Measurements from ENCODE around the gene ZNF575.

Gene ZNF575, protein sequence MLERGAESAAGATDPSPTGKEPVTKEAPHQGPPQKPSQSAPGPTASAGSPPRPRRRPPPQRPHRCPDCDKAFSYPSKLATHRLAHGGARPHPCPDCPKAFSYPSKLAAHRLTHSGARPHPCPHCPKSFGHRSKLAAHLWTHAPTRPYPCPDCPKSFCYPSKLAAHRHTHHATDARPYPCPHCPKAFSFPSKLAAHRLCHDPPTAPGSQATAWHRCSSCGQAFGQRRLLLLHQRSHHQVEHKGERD

DNA sequence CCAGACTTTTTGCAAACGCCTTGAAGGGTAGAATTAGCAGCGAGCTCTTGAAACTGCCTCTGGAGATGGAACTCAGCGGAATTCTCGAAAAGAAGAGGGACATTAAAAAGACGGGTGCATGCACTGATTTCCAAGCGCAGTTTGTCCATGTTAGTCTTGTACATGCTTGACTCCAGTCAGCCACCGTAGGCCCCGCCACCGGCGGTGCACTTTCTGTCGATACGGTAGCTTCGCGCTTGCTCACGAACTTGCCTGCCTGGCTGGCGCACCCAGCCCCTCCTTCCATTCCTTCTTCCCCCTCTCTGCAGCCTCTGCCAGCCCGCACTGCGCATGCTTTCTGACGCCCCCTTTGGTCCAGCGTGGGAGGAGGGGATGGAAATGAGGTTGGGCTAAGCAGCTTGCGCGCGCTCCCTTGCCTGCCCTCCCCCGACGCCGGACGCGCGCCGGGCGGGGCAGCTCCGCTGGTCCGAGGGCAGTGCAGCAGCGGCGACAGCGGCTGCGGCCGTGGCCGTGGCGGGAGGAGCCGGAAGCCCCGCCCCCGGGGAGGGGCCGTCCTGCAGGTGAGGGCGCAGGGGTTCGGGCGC lies at the start of gene ZNF575:
Gene ZNF575, plus strand, starts transcription at position 227 of the 584 bp plus-strand sequence. CDS start 1,235 bp downstream, outside the sequence.
- DNase-seq (ENCODE audit: low spot score): peak; percentile 87

DNA sequence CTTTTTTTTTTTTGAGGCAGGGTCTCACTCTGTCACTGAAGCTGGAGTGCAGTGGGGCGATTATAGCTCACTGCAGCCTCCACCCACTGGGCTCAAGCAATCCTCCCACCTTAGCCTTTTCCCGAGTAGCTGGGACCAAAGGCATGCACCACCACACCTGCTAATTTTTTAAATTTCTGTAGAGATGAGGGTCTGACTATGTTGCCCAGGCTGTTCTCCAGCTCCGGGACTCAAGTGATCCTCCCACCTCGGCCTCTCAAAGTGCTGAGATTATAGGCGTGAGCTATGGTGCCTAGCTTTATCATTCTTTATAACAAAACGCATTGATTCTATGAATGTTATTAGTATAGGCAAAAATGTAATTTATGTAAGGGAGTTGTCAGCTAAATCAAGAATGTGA lies 49.7 kb upstream of the ZNF575 start:
- DNase-seq (ENCODE audit: low spot score): no peak

DNA sequence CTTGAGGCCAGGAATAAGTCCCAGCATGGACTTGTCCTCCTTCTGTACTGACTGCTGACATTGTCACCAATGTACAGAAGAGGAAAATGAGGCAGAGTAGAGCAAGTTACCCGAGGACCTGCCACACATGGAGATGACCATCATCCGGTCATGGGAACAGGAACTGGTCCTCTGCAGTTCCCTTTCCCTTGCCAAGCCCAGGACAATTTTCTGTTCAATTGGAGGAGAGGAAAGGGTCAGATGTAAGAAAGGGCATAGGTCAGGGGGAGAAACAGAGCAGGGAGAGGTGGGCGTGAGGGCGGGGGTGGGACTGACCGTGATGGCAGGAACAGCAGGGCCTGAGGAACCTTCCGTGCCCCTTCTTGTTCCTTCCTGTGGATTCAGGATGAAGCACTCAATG lies 47.0 kb upstream of the ZNF575 start:
- DNase-seq (ENCODE audit: low spot score): no peak

DNA sequence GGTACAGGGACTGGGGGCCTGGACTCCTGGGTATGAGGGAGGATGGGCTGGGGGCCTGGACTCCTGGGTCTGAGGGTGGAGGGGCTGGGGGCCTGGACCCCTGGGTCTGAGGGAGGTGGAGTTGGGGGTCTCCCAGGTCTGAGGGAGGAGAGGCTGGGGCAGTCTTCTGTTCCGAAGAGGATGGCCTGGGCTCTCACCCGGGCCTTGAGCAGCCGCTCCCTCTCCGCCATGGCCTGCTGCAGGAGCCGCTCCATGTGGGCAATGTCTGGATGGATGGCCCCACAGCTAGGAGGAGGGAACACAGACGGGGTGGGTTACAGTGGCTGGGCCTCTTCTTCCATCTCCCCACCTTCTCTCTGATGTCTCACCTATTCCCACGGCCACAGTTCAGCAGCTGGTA lies 46.6 kb upstream of the ZNF575 start:
- no peak for DNase-seq (ENCODE audit: low spot score)

DNA sequence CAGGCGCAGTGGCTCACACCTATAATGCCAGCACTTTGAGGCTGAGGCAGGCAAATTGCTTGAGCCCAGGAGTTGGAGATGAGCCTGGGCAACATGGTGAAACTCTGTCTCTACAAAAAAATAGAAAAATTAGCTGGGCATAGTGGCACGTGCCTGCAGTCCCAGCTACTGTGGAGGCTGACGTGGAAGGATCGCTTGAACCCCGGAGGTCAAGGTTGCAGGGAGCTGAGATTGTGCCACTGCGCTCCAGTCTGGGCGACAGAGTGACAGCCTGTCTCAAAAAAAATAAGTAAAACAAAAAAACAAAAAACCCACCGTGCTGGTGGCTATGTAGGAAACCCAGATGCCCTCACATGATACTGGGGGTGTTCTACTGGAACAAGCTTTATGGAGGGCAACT lies 44.8 kb upstream of the ZNF575 start:
- DNase-seq (ENCODE audit: low spot score): no peak

DNA sequence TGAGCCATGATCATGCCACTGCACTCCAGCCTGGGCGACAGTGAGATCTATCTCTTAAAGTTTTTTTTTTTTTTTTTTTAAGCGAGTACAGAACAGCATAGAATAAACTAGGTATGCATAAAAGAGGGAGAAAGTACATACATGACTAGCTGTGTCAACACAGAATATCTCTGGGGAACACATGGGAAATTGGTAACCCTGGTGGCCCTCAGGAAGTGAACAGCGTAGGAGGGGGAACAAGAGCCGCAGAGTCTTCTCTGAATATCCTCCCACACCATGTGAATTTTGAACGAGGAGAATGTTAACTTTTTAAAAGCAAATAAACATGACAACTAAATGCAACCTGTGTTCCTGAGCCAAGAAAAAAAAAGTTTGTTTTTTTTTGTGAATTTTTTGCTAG lies 43.7 kb upstream of the ZNF575 start:
- no peak for DNase-seq (ENCODE audit: low spot score)

DNA sequence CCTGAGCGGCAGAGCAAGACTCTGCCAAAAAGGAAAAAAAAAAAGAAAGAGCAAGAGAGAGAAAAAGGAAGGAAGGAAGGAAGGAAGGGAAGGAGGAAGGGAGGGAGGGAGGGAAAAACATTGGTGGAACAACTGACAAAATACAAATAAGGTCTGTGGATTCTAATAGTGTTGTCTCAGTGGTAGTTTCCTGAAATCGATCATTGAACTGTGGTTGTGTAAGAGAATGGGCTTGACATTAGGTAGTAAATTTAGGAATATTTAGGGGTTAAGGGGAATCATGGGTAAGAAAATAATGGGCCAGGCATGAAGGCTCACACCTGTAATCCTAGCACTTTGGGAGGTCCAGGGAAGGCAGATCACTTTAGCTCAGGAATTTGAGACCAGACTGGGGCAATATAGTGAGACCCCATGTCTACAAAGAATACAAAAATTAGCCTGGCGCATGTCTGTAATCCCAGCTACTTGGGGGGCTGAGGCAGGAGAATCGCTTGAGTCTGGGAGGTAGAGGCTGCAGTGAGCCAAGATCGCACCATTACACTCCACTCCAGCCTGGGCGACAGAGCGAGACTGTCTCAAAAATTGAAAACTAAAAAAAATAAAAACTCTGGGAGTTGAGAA lies 42.9 kb upstream of the ZNF575 start:
- no peak for DNase-seq (ENCODE audit: low spot score)

DNA sequence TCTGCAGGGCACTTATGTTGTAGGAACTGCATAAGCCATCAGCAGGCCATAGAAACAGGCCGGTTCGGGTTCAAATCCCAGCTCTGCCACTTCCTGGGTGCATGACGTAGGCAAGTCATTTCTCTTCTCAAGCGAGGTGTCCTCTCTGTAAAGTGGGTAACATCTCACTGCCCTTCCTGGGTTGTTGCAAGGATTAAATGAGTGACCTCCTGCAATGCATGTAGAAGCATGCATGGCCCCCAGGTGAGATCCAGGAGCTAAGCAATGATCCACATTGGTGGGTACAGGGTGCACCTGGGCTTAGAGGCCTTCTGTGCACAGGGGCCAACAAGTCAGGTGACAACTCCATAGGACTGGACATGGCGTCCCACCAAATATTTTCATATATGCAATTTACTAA lies 42.2 kb upstream of the ZNF575 start:
- no peak for DNase-seq (ENCODE audit: low spot score)

DNA sequence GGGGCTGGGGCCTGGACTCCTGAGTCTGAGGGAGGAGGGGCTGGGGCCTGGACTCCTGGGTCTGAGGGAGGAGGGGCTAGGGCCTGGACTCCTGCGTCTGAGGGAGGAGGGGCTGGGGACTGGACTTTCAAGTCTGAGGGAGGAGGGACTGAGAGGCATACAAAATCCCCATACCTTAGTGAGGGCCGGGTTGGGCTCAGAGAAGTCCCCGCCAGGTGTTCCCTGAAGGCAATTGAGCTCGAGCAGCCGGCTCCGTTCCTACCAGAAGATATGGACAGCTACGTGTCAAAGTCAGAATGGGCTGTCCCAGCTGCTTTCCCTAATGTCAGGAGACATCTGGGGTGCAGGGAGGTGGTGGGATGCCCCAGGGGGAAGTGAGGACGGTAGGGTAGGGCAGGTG lies 37.9 kb upstream of the ZNF575 start:
- DNase-seq (ENCODE audit: low spot score): no peak

DNA sequence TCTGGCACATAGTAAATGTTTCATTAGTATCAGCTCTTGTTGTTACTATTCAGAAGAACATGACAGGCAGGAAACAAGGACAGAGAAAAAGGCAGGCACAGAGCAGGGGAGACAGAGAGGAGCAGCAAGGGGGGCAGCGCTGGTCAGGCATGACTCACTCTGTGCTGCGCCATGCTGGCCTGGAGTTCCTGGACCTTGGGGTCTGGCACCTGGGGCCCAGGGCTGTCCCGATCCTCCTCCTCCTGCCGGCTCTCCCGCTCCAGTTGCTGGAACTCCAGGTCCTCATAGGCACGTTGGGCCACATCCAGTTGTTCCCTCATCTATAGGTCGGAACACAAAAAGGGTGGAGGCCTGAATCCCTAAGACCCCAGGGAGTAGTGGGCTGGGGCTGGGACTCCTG lies 36.0 kb upstream of the ZNF575 start:
- no peak for DNase-seq (ENCODE audit: low spot score)

DNA sequence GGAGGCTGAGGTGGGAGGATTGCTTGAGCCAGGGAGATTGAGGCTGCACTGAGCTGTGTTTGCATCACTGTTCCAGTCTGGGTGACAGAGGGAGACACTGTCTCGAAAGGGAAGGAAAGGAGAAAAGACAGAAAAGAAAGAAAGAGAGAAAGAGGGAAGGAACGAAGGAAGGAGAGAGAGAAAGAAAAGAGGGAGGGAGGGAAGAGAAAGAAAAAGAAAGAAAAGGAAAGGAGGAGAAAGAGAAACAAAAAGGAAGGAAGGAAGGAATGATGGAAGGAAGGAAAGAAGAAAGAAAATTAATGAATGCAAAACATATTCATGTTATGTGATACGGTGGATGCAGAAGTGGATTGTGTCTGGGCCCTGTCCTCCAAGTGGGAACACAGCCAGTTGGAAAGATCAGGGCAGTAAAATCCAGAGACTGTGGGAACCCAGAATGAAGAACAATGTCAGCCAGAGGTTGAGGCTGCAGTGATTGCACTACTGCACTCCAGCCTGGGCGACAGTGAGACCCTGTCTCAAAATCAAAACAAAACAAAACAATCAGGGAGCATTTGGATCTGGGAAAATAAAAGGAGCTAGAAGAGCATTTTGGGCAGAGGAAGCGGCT lies 34.6 kb upstream of the ZNF575 start:
- DNase-seq (ENCODE audit: low spot score): no peak

DNA sequence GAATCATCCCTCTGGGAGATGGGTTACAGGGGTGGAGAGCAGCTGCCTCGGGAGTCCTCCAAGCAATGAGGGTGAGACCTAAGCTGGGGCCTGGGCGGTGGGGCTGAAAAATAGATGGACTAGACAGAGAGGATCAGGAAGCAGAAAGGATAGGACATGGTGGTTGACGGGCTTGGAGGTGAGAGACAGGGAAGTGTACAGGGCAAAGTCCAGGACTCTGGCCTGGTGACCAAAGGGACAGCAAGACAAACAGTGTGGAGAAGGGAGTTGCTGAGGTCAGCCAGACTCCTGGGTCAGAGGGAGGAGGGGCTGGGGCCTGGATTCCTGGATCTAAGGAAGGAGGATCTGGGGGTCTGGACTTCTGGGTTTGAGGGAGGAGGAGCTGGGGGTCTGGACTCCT lies 33.9 kb upstream of the ZNF575 start:
- DNase-seq (ENCODE audit: low spot score): no peak

DNA sequence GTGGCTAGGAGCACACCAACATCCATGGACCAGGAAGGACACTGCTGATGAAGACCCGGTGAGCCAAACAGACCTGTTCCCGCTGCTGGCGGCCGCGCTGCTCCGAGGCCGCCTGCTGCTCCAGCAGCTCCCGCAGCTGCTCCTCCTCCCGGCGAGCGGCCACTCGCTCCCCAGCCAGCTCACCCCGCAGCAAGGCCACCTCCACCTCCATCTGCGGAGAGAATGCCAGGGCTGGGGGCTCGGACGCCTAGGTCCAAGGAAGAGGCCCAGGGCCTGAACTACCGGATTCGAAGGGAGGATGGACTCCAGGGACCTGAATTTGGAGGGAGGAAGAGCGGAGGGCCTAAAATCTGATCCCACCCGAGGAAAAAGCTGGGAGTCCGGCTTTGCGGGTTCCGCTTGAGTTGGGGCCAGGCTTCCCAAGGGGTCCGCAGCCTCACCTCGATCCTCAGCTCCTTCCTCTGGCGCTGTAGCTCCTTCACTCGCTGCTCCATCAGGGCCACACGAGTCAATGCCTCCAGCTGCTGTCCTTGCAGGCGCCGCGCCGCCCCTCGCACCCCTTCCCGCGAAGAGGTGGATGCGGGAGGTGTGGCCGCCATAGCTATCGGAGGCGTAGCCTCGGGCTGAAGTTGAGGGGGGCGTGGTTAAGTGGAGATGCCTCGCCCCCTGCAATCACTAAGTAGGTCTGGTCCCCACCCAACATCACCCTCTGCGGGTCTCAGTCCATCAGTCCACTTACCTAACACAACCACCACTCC lies 31.1 kb upstream of the ZNF575 start:
- no peak for DNase-seq (ENCODE audit: low spot score)

DNA sequence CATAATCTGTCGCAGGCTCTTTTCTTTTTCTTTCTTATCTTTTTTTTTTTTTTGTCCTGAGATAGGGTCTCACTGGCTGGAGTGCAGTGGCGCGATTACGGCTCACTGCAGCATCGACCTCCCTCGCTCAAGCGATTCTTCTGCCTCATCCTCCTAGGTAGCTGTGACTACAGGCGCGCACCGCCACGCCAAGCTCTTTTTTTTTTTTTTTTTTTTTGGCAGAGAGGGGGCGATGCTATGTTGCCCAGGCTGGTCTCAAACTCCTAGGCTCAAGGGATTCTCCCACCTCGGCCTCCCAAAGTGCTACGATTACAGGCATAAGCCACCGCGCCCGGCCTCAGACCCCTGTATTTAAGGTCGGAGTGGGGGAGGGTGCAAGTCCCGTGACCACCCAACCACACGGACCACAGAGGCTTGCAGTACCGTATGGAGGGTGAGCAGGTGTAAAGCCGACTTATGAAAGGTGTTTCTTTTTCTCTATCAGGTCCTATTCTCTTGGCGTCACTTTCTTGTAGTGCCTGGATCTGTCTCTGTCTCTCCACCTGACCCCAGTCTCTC lies 30.5 kb upstream of the ZNF575 start:
- no peak for DNase-seq (ENCODE audit: low spot score)

DNA sequence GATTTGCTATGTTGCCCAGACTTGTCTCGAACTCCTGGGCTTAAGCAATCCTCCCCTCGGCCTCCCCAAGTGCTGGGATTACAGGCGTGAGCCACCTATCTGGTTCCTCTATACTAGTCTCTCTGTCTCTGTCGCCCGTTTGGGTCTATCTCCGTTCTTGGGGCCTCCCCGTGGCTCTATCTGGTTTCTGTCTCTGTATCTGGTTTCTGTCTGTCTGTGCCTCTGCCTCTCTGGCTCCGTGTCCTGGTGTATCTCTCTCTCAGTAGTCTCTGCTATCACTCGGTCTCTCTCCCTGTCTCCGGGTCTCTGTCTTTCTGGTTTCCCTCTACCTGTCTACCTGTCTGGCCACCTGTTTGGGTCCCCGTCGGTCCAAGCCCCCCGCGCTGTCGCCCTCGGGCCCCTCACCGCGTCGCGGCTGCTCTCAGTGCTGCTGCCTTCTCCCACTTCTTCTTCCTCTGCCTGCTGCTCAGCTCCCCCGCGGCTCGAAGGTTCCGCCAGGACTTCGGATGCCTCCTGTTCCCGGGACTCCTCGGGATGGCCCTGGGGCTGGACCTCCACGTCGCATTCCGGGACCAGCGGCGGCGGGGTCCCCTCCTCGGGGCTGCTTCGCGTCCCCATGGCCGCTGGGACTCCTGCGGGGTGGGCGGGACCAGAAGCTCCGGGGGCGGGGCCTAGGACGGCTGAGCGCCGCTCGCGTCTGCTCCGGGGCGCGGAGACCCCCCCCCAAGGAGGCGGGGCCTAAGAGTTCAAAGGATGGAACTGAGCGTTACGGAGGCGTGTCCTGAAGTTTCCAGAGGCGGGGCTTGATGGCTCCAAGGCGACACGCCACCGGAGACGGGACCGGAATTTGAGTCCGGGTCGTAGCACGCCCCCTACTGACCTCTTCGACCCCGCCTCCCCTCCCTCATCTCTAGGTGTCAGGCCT lies 29.2 kb upstream of the ZNF575 start:
- peak; percentile 99 for DNase-seq (ENCODE audit: low spot score)

DNA sequence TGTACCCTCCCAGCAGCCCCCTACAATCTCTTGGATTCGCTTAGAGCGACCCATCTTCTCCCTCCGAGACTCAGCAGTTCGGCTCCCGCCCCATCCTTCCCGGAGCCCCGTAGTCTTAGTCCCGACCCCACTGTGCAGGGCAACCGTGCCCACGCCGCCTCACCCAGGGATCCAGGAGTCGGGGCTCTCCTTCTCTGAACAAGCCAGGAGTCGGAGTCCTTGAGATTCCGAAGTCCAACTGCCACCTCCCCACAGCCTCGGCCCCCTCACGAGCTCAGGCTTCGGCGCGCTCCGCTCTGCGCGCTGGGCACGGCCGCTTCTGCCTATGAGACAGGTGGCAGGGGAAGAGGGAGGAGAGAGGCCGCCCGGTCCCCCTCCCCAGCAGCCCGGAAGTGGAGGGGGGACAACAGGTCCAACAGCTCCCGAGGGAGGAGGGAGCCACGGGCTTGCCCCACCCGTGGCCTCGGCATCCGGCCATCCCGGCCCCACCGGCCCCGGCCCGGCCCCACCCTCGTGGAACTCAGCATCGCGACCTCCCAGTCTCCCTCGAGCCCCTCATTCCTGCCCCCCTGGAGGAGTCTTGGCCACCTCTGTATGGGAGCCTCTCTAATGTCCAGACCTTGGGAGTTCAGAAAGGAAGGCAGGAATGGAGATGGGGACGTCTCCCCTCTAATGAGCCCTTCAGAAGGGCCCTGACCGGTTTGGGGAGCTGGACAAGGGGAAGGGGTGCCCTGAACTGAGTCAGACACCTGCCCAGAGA lies 28.4 kb upstream of the ZNF575 start, which contains the start of gene PHLDB3:
Gene PHLDB3, minus strand, starts transcription at position 321 of the 760 bp plus-strand sequence. CDS start 628 bp downstream, outside the sequence.
- no peak for DNase-seq (ENCODE audit: low spot score)

DNA sequence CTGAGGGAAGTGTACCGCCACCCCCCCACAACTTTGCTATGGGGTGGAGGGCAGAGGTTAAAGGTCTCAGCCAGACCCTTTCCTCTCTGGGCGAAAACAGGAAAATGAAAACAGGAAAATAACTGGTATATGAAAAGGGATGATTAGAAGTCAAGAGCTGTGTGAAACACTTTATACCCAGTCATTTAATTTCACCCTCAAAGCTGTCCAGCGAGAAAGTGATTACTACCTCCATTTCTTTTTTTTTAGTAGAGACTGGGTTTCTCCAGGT lies 27.9 kb upstream of the ZNF575 start:
- no peak for DNase-seq (ENCODE audit: low spot score)

DNA sequence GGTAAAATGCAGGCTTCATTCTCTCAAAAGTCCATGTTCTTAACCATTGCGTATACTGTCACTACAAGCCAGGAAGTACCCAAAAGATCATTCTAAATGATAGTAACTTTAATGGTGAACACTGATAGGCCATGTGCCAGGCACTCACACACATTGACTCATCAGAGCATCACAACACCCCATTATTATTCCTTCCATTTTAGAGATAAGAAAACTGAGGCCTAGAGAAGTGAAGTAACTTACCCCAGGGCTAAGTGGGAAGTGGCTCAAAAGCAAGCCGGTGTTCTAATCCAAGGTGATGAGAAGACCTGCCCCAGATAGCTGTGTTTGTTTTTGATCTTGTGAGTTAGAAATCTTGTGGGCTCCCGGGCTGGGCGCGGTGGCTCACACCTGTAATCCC lies 27.0 kb upstream of the ZNF575 start:
- no peak for DNase-seq (ENCODE audit: low spot score)

DNA sequence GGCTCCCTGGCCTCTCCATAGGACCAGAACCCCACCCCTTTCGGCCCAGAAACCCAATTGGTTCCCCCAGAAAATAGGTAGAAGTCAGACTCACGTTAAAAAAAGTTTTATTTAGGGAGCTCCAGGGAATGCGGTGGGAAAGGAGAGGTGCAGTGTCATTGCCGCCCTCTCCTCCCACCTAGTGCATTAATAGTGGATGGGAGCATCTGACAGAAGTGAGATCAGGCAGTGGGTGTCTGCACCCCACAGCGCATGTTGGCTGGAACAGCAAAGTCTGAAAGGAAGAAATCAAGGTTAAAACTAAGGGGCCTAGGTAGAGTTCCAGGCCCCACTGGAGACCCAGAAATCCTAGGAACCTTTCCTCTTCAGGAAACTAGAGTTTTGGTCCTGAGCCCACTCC lies 26.4 kb upstream of the ZNF575 start:
- no peak for DNase-seq (ENCODE audit: low spot score)

DNA sequence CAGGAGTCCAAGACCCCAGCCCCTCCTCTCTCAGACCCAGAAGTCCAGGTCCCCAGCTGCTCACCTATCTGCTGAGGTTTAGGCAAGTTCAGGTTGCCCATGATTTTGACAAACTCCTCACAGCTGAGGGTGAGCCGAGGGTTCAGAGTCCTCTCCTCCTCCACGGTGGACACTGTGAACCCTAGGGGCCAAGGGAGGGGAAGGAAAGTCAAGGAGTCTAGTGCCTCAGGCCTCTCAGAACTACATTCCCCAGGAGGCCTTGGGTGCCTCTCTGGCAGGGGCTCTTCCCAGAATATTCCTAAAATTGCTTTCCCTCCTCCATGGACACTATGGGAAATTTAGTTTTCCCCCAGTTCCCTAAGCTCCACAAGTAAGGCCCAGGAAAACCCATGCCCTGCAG lies 25.1 kb upstream of the ZNF575 start:
- no peak for DNase-seq (ENCODE audit: low spot score)

DNA sequence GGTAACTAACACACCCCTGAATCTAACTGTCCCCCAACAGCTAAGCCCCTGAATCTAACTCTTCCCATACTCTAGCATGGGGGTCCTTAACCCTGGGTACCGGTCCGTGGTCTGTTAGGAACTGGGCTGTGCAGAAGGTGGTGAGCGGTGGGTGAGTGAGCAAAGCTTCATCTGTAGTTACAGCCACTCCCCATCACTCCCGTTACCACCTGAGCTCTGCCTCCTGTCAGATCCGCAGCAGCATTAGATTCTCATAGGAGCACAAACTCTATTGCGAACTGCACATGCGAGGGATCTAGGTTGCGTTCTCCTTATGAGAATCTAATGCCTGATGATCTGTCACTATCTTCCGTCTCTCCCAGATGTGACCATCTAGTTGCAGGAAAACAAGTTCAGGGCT lies 22.3 kb upstream of the ZNF575 start:
- DNase-seq (ENCODE audit: low spot score): no peak

Measured in D341Med (cell line).